Kidney glomerular epithelial cell (primary cell): Measurements from ENCODE around the gene NDUFA11.
"Not testable (repeated sequence)": the region's sequence is repeated elsewhere in the genome, so short reads cannot be mapped to it uniquely, and the experiment has no call there.

Source experiments
- DNase-seq: peaks from one replicate; lab custom pipeline; 2025; lab: John Stamatoyannopoulos, UW

Gene NDUFA11

GRCh38 chr19:5889288-5889971 lies 14.2 kb downstream of the NDUFA11 start:
- DNase-seq = no peak

- DNase-seq = not testable (repeated sequence)
Measured at GRCh38 chr19:5884065-5884811, 19.4 kb downstream of the NDUFA11 start.

- not testable (repeated sequence) for DNase-seq
Measured at GRCh38 chr19:5883157-5883873, 20.3 kb downstream of the NDUFA11 start.

- DNase-seq = no peak
Measured at GRCh38 chr19:5882421-5882968, 21.1 kb downstream of the NDUFA11 start.

GRCh38 chr19:5881543-5882299 lies 21.9 kb downstream of the NDUFA11 start:
- no peak for DNase-seq

GRCh38 chr19:5880604-5881078 lies 22.9 kb downstream of the NDUFA11 start:
- DNase-seq = peak; percentile 86

GRCh38 chr19:5880196-5880595 lies 23.4 kb downstream of the NDUFA11 start:
- DNase-seq = no peak

GRCh38 chr19:5877882-5878281 lies 25.7 kb downstream of the NDUFA11 start:
- DNase-seq = no peak

GRCh38 chr19:5877427-5877826 lies 26.2 kb downstream of the NDUFA11 start:
- no peak for DNase-seq

GRCh38 chr19:5874496-5874895 lies 29.1 kb downstream of the NDUFA11 start:
- not testable (repeated sequence) for DNase-seq

- no peak for DNase-seq
Measured at GRCh38 chr19:5873617-5874199, 29.9 kb downstream of the NDUFA11 start.

- DNase-seq = no peak
Measured at GRCh38 chr19:5870986-5871394, 32.6 kb downstream of the NDUFA11 start.

GRCh38 chr19:5867201-5868136 lies 36.1 kb downstream of the NDUFA11 start:
- no peak for DNase-seq

- no peak for DNase-seq
Measured at GRCh38 chr19:5865772-5866171, 37.8 kb downstream of the NDUFA11 start.

- no peak for DNase-seq
Measured at GRCh38 chr19:5864725-5865486, 38.7 kb downstream of the NDUFA11 start.

- no peak for DNase-seq
Measured at GRCh38 chr19:5864013-5864720, 39.4 kb downstream of the NDUFA11 start.

- DNase-seq = no peak
Measured at GRCh38 chr19:5863030-5863665, 40.4 kb downstream of the NDUFA11 start.
